ENCODE data around the gene CPLX3. TPM values are rescaled to one million over a fixed set of nuclear protein-coding genes. Genes with fewer than 3 reads are reported as not detected.

Gene CPLX3
- total RNA-seq, 1 donor from 2014 or later = not detected

DNA sequence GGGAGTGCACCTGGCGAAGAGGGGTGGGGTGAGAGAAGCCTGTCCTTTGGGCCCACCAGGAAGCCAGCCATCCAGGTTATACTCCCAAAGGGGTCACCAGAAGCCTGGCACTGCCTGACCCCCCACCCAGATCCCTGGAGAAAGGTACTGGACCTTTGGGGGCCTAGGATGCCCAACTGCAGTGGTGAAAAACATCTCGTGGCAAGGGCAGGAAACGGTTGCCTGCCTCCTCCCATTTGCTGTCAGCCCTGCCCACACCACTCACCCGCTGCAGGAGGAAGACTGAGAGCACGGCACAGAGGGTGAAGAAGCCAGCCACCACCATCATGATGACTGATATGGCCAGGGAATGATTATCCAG is 18.8 kb downstream of the CPLX3 start:
- no peaks in the 10 kb centered on the region for H3K27me3 ChIP-seq (ENCODE audit: control insufficient read depth, insufficient read depth, low read length)
- H3K36me3 ChIP-seq (ENCODE audit: control insufficient read depth, insufficient read depth, low read length) = no peaks in the 10 kb centered on the region
- TF ChIP-seq, protein P1, sequence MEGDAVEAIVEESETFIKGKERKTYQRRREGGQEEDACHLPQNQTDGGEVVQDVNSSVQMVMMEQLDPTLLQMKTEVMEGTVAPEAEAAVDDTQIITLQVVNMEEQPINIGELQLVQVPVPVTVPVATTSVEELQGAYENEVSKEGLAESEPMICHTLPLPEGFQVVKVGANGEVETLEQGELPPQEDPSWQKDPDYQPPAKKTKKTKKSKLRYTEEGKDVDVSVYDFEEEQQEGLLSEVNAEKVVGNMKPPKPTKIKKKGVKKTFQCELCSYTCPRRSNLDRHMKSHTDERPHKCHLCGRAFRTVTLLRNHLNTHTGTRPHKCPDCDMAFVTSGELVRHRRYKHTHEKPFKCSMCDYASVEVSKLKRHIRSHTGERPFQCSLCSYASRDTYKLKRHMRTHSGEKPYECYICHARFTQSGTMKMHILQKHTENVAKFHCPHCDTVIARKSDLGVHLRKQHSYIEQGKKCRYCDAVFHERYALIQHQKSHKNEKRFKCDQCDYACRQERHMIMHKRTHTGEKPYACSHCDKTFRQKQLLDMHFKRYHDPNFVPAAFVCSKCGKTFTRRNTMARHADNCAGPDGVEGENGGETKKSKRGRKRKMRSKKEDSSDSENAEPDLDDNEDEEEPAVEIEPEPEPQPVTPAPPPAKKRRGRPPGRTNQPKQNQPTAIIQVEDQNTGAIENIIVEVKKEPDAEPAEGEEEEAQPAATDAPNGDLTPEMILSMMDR (IDR thresholded peaks at IDR 0.05; ENCODE audit: insufficient read depth, low read length, poor library complexity, severe bottlenecking) = no peak
- H3K4me3 ChIP-seq (ENCODE audit: low read depth, low read length) = no peak overlapping the region
- no peak for DNase-seq (ENCODE audit: low read depth)

DNA sequence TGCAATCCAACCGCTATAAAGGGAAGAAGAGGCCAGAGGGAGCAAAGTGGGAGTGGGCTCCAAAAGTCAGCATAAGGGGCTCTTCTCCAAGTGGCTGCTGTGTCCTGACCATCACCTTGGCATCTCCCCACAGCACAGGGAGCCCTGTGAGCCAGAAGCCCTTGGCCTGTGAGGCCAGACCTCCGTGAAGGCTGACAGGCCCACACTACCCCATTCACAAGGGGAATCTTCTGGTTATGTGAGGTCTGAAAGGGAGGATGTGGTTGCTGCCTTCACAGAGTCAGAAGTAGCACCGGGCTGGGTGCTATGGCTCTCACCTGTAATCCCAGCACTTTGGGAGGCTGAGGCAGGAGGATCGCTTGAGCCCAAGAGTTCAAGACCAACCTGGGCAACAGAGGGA is 19.2 kb downstream of the CPLX3 start:
- no peak for DNase-seq (ENCODE audit: low read depth)
- TF ChIP-seq, protein P1 (IDR thresholded peaks at IDR 0.05; ENCODE audit: insufficient read depth, low read length, poor library complexity, severe bottlenecking) = no peak
- H3K27me3 ChIP-seq (ENCODE audit: control insufficient read depth, insufficient read depth, low read length) = no peaks in the 10 kb centered on the region
- H3K36me3 ChIP-seq (ENCODE audit: control insufficient read depth, insufficient read depth, low read length) = peaks cover 1% of the 10 kb centered on the region
- H3K4me3 ChIP-seq (ENCODE audit: low read depth, low read length) = no peak overlapping the region

DNA sequence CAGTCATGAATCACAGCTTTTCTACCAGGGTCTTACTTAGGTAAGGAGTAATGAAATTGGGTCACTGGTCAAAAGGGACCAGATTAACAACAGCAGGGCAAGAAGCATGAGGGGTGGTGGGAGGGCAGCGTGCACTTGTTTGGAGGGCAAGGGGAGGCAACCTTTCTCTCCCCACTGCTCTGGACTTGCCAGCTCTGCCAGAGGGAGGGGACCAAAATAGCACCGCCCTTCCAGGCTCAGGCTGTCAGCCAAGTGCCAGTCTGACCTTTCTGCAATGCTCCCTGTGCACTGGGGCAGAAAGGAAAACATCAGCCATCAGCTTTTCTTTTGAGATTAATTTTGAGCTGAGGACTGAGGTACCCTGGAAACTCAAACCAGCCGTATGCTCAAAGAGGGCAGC is 21.0 kb downstream of the CPLX3 start:
- no peaks in the 10 kb centered on the region for H3K27me3 ChIP-seq (ENCODE audit: control insufficient read depth, insufficient read depth, low read length)
- no peak for DNase-seq (ENCODE audit: low read depth)
- TF ChIP-seq, protein P1 (IDR thresholded peaks at IDR 0.05; ENCODE audit: insufficient read depth, low read length, poor library complexity, severe bottlenecking) = no peak
- H3K4me3 ChIP-seq (ENCODE audit: low read depth, low read length) = no peak overlapping the region
- peaks cover 2% of the 10 kb centered on the region for H3K36me3 ChIP-seq (ENCODE audit: control insufficient read depth, insufficient read depth, low read length)

DNA sequence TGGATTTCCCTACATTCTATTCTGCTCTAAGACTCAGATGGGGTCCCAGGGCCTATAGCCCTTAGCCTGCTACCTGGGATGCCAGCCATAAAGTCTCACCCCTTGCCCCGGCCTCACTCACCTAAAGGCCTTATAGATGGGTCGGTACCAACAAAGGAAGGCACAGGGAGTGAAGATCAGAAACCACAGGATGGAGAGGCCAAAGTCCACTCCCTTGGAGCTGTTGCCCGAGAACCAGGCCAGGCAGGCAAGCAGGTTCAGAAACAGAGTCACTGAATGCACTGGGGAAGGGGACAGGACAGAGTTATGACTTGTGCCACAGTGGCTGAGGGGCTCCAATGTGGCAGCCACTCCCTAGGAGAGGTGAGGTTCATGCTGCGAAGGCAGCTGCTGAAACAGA is 24.0 kb downstream of the CPLX3 start:
- peaks cover 2% of the 10 kb centered on the region for H3K36me3 ChIP-seq (ENCODE audit: control insufficient read depth, insufficient read depth, low read length)
- H3K27me3 ChIP-seq (ENCODE audit: control insufficient read depth, insufficient read depth, low read length) = no peaks in the 10 kb centered on the region
- H3K4me3 ChIP-seq (ENCODE audit: low read depth, low read length) = no peak overlapping the region
- no peak for DNase-seq (ENCODE audit: low read depth)
- TF ChIP-seq, protein P1 (IDR thresholded peaks at IDR 0.05; ENCODE audit: insufficient read depth, low read length, poor library complexity, severe bottlenecking) = no peak

DNA sequence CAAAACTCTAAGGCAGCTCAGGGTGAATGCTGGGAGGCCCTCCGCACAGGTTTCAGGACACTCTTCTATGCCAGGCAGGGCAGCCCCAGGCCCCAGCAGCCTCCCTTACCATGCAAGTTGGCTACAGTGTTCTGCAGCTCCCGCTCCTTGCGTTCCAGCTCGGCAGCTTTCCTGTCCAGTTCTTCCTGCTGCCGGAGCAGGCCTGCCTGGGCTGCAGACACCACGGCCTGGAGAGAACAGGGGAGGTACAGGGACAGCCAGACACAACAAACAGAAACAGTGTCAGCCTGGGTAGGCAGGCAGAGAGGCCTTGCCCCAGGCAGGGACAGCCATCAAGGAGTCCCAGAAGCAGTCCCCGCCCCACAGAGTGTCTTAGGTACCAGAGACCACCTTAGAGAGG is 25.5 kb downstream of the CPLX3 start:
- Histone ChIP-seq H3K36me3 (ENCODE audit: control insufficient read depth, insufficient read depth, low read length) (peaks cover 2% of the 10 kb centered on the region), H3K27me3 (ENCODE audit: control insufficient read depth, insufficient read depth, low read length) (no peaks in the 10 kb centered on the region), H3K4me3 (ENCODE audit: low read depth, low read length) (no peak overlapping the region)
- TF ChIP-seq, protein P1 (IDR thresholded peaks at IDR 0.05; ENCODE audit: insufficient read depth, low read length, poor library complexity, severe bottlenecking) = no peak
- DNase-seq (ENCODE audit: low read depth) = no peak

DNA sequence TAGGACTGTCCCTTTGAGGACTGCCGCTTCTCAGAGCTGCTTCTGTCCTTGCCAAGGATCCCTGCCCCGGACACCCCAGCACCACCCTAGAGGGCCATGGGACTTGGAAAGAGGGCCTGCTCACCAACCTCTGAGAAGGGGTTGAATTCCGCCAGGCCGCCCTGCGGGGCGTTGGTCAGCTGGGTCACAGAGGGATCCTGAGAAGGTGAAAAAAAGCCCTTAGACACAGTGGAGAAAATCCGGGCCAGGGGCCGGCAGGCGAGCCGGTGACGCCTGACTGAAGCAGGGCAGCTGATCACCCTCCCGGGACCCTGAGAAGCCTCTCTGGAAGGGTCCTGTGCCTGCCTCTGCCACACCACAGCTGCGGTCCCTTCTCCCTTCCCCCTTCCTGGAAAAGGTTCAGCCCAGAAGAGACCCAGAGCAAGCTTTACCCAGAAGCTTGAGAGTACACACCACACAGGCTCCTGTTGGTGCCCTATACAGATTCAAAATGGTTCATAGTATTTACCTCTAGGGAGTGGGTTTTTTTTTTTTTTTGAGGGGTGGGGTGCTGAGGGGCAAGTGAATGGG is 28.1 kb downstream of the CPLX3 start:
- TF ChIP-seq, protein P1 (IDR thresholded peaks at IDR 0.05; ENCODE audit: insufficient read depth, low read length, poor library complexity, severe bottlenecking) = no peak
- Histone ChIP-seq H3K27me3 (ENCODE audit: control insufficient read depth, insufficient read depth, low read length) (no peaks in the 10 kb centered on the region), H3K36me3 (ENCODE audit: control insufficient read depth, insufficient read depth, low read length) (peaks cover 3% of the 10 kb centered on the region)

More for the DNA sequence above, 28.1 kb downstream of the CPLX3 start:
- DNase-seq (ENCODE audit: low read depth) = no peak
- H3K4me3 ChIP-seq (ENCODE audit: low read depth, low read length) = no peak overlapping the region

Data from kidney epithelial cell (primary cell).